Kasumi-1 (cell line): ENCODE data around the gene SELENOO.
"Not testable (repeated sequence)": the region's sequence is repeated elsewhere in the genome, so short reads cannot be mapped to it uniquely, and the experiment has no call there.

ENCODE experiments used
- DNase-seq, 2 experiments: peaks; one replicate each; lab custom pipeline; 2025; lab: John Stamatoyannopoulos, UW

Gene SELENOO

DNA sequence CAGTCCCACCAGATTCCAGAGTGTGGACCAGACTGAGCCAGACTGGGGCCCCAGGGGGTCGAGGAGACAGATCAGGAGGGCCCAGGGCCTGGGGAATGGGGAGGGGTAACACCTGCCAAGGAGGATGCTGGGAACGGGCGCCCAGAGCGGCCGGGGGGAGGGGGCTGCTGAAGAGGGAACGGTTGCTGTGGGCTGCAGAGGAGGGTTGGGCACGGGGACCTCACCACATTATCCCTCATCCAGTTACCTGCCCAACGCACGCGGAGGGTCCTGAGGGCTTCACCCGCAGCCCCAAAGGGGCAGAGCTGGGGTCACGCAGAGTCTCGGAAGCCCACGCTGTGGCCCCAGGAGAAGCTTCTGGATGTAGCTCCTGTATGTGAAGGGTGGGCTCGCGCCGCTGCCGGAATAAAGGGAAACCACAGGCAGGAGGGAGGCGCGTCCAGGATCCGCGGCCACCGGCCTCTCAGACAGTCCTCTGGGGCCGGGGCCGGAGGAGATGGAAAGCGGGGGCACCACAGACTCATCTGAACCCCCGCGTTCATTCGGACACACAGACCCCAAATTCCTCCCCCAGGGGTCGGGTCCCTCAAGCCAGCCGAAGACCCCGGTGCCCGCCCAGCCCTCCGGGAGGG, 866 bp upstream of the SELENOO start:
- no peak for DNase-seq

DNA sequence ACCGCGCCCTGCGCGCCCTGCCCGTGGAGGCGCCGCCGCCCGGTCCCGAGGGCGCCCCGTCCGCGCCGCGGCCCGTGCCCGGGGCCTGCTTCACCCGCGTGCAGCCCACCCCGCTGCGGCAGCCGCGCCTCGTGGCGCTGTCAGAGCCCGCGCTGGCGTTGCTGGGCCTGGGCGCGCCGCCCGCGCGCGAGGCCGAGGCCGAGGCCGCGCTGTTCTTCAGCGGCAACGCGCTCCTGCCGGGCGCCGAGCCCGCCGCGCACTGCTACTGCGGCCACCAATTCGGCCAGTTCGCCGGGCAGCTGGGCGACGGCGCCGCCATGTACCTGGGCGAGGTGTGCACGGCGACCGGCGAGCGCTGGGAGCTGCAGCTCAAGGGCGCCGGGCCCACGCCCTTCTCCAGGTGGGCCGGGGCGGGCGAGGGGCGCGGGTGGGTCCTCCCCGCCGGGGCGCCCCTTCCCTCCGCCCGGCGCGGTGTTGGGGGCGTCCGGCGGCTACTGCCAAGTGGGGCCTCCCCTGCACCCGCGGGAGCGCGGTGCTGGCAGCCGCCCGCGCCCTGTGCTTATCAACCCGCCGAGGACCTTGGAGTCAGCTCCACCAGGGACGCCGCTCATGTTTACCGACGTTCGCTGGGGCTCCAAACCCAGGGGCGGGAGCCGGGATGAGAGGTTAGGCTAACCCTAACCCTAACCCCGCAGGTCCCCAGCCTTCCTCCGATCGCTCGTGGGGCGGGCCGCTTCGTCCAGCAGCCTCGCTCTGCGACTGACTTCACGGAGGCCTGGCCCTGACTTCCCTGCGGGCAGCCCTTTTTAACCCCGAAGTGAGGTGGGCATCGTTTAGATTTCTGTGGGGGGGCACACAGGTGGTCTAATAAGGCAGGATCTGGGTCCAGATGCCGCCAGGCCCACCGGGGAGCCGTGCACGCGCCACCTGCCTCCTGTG, 649 bp downstream of the SELENOO start:
- no peak for DNase-seq

DNA sequence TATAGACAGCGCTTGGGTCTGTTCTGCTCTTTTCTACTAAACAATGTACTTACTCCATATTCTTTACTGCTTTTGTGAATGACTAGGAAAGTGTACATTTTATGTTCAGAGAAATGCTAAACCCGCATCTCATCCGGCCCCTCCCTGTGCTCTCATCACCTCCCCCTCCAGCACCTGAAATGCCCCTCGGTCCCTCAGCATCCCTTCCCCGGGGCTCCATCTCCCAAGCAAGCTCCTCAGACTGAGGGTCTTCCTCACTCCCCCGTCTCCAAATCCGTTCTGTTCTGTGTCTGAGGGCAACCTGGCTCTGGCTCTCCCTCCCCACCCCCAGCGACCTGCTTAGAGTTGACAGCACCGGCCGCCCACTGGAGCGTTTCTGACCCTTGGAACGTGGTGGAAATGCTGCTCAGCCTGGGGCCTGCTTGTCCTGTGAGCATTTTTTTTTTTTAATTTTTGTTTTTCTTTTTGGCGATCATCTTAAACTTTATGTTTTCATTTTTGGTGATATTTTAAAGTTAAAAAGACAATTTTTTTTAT, 1.4 kb downstream of the SELENOO start:
- DNase-seq, result no peak

DNA sequence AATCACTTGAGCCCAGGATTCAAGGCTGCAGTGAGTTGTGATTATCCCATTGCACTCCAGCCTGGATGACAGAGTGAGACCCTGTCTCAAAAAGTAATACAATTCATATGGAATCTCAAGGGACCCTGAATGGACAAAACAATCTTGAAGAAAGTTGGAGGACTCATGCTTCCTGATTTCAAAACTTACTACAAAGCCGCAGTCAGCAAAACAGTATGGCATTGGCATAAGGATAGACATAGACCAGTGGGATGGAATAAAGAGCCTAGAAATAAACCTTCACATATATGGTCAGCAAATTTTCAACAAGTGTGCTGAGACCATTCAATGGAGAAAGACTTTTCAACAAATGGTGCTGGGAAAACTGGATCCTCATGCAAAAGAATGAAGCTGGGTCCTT, 2.5 kb downstream of the SELENOO start:
- no peak for DNase-seq

DNA sequence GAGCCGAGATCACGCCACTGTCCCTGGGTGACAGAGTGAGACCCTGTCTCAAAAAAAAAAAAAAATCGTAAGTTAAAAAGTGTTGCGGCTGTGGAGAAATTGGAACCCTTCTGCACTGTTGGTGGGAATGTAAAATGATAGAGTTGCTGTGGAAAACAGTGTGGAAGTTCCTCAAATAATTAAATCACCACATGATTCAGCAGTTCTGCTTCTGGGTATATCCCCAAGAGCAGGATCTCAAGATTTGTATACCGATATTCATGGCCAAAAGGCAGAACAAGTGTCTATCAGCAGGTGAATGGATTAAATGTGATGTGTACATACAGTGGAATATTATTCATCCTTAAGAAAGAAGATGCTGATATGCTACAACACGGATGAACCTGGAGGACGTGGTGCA, 3.8 kb downstream of the SELENOO start:
- DNase-seq, result no peak

DNA sequence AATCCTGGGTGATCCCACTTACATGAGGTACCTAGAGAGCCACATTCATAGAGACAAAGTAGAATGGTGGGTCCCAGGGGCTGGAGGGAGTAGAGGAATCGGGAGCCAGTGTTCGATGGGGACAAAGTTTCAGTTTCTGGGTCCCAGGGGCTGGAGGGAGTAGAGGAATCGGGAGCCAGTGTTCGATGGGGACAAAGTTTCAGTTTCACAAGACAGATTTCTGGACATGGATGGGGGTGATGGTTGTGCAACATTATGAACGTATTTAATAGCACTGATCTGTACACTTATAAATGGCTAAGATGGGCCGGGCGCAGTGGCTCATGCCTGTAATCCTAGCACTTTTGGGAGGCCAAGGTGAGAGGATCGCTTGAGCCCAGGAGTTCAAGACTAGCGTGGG, 4.2 kb downstream of the SELENOO start:
- DNase-seq, result not testable (repeated sequence)

DNA sequence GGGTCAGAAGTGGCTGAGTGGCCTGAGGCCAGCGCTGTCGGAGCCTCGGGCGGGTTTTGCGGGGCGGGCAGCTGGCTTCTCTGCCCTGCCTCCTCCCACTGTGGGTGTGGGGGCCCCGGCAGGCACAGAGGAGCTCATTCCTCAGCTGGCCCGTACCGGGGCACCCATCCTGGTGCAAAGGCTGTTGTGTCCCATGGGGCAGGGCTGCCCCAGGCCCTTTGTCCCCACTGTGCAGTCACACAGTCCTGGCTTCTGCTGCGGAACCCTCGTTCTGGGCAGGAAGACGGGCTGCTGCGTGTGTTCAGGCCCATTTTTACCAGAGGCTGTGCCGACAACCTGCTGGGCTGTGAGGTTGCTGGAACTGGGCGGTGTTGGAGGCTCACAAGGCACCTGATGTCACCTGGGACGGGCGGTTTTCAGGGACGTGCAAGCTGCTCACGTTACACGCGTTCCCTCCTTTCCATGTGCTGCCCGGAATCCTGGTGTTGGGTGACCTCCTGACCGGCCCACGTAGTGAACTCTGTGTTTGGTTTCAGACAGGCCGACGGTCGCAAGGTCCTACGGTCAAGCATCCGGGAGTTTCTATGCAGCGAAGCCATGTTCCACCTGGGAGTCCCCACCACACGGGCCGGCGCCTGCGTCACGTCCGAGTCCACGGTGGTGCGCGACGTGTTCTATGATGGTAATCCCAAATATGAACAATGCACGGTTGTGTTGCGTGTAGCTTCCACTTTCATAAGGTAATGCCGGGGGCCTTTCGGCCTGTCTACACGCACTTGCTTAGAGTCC, 5.2 kb downstream of the SELENOO start:
- DNase-seq, result no peak

DNA sequence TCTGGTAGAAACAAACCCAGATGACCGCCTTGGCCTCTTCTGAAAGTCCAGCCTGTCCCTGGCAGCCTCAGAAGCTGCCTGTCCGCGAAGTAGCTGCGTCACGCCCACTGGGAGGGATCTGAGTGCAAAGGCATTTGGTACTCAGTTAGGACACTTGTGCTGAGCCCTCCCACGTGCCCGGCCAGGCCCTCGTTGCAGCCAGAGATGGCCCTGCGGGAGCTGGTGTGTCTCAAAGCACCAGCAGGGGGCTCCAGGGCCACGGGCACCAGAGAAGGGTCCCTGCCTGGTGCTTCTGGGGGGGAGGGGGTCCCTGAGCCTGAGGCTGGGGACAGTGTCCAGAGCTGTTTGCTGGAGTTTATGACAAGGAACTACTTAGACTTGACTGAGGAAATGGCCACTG, 5.8 kb downstream of the SELENOO start:
- peak in 1 of 2 experiments; percentile 8 for DNase-seq

DNA sequence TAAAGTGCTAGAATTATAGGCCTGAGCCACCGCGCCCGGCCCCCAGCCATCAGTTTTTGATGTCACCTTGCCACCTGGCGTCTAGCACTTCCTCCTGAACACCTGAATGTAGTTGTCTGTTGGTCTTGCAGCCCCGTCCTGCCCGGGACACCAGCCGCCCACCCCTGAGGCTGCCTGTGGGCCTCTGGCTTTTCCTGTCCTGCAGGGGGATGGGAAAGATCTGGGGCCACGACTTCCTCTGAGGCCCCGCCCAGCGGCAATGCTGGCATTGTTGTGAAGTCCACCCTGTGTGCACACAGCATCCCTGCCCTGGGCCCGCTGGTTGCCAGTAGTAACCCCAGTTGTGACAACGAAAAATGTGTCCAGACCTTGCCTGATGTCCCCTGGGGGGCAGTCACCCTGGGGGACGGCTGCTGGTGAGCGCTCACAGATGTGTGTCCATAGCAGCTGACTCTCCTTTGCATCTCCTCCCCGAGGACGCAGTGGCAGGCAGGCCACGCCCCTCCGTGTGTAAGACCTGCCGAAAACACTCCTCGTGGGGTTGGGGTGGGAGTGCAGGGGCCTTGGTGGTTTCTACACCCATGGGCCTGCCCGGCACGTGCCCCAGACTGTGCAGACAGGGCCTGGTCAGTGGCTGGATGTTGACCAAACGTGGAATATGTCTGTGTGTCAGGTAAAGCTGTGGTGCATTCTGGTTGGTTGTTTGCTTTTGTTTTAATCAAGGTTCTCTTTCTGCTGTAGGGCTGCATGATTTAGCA, 6.8 kb downstream of the SELENOO start:
- no peak for DNase-seq

DNA sequence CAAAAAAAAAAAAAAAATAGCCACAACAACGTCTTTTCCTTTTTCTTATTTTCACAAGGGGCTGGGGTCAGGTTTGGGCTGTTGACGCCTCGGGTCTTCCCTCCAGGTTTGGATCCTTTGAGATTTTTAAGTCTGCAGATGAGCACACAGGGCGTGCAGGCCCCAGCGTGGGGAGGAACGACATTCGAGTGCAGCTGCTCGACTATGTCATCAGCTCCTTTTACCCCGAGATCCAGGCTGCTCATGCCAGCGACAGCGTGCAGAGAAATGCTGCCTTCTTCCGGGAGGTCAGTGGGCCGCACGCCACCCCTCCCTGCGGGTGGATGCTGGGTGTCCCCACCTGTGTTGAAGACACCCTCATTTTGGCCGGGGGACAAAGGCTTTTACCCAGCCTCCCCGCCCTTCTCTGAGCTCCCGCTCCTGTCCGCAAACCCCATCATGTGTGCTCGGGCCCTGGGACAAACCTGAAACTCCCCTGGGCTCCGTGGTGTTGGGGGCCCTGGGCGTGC, 7.7 kb downstream of the SELENOO start:
- no peak for DNase-seq

DNA sequence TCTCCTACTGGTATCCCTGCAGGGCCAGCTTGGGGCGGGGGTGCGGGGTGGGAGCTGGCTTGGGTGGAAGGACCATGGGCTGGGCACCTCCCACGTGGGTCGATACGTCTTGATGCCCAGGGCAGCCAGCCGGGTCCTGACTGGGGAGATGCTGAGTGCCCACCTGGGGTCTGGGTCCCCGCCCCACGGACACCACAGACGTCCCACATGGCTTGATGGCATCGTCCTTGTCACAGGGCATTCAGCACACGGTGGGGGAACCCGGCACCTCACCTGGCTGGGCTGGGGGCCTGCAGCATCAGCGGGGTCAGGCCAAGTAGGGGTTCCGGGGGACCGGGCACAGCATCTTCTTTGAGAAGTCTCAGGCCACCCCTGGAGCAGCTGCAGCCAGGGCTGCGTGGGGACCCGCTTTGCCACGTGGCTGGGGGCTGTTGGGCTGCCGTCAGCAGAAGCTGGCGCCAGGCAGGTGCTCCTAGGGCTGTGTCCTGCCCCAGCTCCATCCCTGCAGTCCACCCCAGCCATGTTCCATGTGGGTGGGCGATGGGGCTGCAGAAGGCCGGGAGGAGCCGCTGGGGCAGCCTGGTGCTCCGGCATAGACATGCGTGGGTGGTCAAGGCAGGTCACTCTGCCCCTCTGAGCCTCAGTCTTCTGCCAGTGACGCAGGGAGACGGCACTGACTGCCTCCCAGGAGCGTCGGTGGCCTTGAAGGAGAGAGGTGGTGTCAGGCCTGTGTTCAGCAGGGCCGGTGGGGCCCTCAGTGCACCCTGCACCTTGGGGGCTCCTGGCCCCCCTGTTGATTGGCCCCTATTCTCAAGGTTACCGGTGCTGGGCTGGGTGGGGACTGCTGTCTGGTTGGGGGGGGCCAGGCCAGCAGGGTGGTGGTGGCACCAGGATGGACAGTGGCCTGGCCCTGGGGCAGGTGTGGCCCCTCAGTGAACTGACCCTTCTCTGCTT, 8.4 kb downstream of the SELENOO start:
- no peak for DNase-seq

DNA sequence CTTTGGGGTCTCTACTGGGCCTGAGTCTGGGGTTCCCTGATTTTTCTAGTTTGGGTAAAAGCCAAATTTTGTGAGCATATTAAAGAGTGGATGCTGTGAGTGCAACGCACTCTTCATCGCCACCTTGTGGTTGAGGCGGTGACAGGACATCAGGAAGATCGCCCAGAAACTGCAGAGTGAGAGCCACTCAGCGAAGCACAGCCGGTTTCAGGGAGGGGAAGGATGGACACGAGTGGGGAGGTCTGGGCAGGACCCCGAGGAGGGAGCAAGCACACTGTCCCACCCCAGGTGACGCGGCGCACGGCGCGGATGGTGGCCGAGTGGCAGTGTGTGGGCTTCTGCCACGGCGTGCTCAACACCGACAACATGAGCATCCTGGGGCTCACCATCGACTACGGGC, 9.1 kb downstream of the SELENOO start:
- DNase-seq, result peak; percentile 58 to 62

DNA sequence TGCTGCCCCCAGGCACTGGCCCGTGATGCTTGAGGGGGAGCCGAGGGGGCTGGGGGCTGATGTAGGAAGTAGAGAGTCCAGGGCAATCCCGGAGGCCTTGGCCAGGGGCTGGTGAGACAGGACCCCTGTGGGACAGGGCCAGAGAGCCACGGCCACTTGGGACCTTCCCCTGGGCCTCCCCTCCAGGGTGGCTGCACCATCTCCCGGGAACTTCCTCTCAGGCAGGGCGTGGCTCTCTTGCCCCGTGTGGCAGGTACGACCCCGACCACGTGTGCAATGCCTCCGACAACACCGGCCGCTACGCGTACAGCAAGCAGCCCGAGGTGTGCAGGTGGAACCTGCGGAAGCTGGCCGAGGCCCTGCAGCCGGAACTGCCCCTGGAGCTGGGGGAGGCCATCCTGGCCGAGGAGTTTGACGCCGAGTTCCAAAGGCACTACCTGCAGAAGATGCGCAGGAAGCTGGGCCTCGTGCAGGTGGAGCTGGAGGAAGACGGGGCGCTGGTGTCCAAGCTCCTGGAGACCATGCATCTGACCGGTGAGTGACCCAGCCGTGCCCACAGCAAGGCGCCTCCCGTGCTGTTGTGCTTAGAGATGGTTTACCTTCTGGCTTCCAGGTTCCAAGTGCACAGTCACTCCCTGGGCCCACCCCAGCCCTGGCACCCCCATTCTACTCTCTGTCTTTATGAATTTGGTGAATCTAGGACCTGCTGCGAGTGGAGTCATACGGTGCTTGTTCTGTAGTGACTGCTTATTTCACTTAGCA, 9.7 kb downstream of the SELENOO start:
- no peak for DNase-seq

DNA sequence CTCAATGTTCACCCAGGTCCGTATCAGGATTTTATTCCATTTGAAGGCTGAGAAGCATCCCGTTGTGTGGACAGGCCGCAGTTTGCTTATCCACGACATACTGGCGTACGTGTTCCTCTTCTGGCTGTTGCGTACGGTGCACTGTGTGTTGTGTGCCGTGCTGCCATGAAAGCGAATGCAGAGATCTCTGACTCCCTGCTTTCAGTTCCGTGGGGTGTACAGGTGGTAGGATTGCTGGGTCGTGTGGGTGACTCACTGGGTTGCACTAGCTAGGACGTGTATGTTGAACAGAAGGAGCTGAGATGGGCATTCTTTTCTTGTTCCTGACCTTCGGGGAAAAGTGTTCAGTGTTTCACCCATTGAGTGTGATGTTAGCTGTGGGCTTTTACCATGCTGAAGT, 10.3 kb downstream of the SELENOO start:
- no peak for DNase-seq

DNA sequence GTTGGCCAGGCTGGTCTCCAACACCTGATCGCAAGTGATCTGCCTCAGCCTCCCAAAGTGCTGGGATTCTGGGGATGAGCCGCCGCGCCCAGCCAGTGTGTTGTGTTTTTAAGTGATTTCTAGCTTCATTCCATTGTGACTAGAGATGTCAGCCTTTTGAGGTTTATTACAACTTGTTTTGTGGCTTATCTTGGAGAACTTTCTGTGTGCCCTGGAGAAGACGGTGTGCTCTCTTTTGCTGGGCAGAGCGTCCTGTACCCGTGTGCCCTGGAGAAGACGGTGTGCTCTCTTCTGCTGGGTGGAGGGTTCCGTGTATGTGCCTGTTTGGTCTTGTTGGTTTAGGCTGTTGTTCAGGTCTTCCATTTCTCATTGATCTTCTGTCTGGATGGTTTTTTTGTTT, 12.5 kb downstream of the SELENOO start:
- DNase-seq, result no peak

DNA sequence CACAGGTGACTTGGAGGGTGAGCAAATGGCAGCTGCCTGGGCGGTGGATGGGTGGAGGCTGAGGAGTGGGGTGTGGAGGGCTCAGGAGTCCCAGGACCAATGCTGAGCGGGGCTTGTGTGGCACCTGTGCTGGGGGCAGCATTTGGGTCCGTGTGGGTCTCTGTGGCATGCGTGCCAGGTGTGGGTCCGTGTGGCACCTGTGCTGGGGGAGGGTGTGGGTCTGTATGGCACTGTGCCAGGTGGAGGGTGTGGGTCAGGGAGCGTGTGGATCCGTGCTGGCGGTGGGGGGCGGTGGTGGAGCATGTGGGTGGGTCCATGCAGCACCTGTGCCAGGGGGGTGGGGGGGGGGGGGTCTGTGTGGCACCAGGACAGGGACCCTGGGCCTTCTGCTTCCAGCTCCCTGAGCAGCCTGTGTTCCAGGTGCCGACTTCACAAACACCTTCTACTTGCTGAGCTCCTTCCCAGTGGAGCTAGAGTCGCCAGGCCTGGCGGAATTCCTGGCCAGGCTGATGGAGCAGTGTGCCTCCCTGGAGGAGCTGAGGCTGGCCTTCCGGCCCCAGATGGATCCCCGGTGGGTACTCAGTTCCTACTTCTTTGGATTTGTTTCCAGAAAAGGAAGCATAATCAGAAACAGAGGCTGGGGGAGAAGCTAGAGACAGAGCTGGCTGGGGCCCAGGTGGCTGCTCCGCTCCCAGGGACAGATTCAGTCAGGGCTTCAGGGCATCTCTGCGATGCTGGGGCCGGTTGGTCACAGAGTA, 14.7 kb downstream of the SELENOO start:
- DNase-seq, result no peak

DNA sequence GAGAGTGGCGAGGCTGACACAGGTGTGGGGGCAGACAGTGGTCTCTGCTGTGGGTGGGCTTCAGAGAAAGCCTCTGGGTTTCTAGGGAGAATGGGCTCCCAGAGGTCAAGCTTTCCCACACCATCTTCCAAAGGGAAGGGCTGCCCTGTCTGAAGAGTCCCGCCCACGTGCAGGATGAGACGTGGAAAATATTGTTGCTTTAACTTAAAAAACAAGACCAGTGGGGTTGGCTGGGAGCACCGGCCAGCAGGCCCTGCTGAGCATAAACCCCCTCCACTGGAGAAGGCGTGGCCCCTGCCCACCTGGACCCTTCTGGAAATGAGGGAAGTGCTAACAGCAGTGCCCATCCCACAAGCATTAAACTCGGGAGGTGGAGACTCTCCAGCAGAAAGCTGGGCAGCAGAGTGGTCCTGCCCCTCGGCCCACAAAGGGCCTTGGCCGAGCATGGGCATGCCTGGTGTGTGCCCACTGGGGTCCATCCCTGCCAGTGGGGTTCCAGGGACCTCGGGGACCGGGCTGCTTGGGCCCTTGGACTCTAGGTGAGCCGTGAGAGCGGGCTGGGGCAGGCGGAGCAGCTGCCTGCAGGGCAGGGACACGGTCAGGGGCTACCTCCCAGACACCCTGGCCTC, 15.4 kb downstream of the SELENOO start:
- no peak for DNase-seq
